Activated CD4-positive, alpha-beta T cell treated with anti-CD3 and anti-CD28 coated beads, Interleukin-2, amount 50 U/mL, for 24 hours (primary cell): ENCODE results near the gene RTKN.
"Not testable (repeated sequence)": the region's sequence is repeated elsewhere in the genome, so short reads cannot be mapped to it uniquely, and the experiment has no call there.

ENCODE experiments used
- DNase-seq, 2 donors: peaks; one replicate each; pipeline ENCODE4 v3.0.0-alpha.2; 2020; ENCODE audit warnings: low read depth in 1 of 2, low spot score in 1 of 2

Gene RTKN

DNA sequence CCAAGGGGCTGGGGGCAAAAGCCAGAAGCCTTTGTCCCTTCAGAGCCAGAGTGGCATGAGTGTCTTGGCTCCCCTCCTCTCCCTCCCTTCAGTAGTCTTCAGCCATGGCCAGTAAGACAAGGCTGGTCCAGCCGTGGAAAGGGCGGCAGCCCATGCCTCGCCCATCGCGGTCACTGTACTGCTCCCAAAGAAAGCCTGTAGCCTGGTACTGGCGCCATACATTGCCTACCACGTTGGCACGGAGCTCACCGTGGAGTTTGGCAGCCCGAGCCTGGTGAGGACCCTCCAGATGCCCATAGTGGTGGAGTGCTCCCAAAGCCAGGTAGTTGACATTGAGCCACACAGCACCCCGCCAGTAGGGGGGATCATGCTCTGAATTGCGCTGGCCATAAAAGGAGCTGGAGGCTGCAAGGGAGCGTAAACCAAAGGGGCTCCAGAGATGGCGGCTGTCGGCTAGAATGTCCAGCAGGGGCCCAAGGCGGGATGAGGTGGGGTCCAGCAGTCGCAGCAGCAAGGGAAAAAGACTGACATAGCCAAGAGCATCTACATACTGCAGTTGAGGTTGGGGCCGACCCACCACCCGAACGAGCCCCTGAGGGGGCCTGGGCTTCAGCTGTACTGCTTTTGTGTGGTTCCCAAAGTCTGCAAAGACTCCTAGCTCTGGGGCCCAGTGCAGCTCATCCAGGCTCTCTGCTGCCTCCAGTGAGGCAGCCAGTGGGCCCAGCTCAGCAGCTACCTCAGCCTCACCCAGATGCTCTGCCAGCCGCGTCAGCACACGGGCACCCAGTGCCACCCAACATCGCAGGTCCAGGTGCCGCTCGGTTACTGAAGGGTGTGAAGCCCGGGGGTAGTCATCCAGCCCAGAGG lies 19.7 kb upstream of the RTKN start:
- DNase-seq: no peak

DNA sequence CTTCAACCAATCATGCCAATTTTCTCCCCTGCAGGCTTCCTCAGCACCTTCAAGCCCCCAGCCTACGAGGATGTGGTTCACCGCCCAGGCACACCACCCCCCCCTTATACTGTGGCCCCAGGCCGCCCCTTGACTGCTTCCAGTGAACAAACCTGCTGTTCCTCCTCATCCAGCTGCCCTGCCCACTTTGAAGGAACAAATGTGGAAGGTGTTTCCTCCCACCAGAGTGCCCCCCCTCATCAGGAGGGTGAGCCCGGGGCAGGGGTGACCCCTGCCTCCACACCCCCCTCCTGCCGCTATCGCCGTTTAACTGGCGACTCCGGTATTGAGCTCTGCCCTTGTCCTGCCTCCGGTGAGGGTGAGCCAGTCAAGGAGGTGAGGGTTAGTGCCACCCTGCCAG lies 18.4 kb upstream of the RTKN start:
- not testable (repeated sequence) for DNase-seq

DNA sequence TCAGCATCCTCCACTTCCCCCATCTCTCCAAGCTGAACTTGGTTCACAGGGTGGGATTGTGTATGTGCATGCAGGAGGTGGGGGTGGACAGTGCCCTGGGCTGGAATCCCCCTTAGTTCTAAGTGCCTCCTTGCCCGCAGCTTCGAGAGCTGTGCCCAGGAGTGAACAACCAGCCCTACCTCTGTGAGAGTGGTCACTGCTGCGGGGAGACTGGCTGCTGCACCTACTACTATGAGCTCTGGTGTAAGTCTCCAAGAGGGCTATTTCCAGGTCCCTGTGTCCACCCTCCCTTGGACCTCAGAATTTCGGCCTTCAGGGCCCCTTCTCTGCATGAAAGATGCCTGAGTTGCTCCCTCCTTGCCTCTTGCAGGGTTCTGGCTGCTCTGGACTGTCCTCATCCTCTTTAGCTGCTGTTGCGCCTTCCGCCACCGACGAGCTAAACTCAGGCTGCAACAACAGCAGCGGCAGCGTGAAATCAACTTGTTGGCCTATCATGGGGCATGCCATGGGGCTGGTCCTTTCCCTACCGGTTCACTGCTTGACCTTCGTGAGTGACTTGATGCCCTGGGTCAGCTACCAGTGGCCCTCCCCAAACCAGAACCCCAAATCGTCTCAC lies 17.9 kb upstream of the RTKN start:
- not testable (repeated sequence) for DNase-seq

DNA sequence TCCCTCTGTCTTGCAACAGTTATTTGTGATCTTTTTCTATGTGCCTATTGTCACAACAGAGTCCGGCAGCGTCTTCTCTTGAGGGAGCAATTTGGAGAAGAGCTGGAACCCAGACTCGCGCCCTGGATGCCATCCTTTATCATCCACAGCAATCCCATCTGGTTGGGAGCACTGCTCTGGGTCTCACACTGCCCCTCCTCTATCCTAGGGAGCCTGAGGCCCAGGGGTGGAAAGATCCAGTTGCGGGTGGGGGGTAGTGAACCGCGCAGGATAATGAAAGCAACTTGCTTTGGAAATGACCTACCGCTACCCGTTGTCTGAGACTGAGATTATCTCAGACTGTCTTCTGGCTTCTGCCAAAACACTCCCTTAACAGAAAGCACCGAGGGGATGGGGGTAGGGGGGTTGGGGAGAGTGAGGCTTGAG lies 17.2 kb upstream of the RTKN start:
- DNase-seq: no peak

DNA sequence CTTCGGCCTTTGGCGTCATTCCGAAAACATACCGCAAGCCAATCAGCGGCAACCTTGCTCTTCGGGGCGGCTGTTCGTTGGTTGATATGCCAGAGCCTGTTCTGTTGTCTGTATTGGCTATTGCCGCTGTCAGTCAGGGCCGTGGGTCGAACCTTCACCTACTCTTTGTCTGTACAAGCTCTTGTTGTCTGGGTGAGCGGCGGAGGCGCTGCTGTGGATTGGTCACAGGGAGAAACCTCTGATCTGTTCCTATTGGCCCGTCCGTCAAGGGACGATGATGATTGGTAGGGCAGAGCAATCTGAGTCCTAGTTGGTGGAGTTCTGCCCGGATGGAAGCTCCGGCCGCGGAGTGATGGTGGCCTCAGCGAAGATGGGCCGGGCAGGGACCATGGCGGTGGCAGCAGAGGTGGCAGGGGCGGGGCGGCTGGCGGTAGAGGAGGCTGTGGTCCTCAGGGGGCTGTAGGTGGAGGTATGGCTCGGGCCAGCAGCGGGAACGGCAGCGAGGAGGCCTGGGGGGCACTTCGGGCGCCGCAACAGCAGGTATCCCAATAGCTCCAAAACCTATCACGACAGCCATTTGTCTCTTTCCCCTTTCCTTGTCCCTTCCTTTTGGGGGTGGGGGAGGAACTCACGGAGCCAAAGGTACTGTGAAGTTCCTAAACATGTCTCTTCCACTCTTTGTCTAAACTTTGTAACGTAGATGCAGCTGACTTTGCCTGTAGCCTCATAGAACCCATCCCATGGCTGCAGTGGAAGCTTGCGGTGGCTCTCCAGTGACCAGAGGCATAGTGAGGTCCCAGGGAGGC lies 16.6 kb upstream of the RTKN start, which contains the start of gene WBP1:
WBP1 (plus strand) TSS at position 307 of the 806 bp plus-strand sequence; CDS start at position 472, 165 bp downstream.
- peak; percentile 90 to 99 for DNase-seq

DNA sequence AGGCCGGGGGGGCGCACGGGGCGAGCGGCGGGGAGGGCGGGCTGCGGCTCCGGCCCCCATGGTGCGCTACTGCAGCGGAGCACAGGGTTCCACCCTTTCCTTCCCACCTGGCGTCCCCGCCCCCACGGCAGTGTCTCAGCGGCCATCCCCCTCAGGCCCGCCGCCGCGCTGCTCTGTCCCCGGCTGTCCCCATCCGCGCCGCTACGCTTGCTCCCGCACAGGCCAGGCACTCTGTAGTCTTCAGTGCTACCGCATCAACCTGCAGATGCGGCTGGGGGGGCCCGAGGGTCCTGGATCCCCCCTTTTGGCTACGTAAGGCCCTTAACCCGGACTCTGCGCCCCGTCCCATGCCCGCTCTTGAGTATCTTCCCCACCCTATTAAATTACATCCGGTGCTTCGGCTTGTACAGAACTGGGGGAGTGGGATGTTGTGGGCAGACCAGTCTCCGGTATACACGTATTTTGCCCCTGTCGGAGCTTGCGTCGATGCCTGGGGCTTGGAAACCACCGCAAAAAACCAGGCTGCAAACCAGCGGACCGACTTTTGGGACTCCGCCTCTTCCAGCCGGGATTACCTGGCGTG lies 15.9 kb upstream of the RTKN start:
- peak; percentile 62 to 67 for DNase-seq

DNA sequence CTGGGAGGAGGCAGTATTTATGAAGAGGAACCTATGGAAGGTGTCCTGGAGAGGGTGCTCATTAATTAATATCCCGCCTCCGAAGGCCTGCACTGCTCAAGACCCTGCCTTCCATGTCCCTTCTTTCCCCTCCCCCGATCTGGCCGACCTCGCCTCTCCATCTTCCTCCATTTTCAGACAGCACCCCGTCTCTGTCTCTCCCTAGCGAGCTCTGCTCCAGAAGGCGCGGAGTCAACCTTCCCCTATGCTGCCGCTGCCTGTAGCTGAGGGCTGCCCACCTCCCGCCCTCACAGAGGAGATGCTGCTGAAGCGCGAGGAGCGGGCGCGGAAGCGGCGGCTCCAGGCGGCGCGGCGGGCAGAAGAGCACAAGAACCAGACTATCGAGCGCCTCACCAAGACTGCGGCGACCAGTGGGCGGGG lies 15.4 kb upstream of the RTKN start:
- DNase-seq: no peak

DNA sequence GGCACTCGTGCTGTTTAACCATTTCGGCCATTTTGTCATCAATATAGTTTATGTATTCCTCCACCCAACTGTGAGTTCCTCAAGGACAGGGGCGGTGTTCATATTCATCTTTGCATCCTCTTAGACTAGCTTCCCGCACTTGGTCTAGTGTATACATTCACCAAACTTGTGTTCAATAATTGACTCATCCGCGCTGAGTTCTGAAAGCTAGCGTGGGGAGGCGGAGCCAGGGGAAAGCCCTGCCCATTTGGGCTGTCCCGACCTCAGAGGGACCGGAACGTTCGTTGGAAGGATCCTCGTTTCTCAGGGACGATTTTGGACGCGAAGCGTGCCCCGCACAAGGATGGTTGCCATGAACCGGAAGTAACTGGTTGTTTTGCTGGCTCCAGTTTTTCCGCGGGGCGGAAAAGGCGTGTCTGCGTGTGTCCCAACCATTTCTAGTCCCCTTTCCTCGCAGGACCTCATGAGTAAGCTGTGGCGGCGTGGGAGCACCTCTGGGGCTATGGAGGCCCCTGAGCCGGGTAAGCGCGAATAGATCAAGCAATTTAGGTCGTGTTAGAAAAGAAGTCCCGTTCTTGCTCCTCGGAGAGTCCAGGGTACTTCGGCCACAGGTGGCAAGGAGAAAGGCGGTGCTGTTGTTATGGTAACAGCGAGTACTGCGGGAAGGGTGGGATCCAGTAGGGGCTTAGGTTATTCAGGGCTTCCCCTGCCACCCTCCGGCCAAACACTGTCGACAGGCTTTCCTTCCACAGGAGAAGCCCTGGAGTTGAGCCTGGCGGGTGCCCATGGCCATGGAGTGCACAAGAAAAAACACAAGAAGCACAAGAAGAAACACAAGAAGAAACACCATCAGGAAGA lies 13.1 kb upstream of the RTKN start, which contains the start of gene INO80B:
INO80B (plus strand) TSS at position 434 of the 858 bp plus-strand sequence; CDS start at position 464, 30 bp downstream.
- DNase-seq: peak; percentile 96 to 98

DNA sequence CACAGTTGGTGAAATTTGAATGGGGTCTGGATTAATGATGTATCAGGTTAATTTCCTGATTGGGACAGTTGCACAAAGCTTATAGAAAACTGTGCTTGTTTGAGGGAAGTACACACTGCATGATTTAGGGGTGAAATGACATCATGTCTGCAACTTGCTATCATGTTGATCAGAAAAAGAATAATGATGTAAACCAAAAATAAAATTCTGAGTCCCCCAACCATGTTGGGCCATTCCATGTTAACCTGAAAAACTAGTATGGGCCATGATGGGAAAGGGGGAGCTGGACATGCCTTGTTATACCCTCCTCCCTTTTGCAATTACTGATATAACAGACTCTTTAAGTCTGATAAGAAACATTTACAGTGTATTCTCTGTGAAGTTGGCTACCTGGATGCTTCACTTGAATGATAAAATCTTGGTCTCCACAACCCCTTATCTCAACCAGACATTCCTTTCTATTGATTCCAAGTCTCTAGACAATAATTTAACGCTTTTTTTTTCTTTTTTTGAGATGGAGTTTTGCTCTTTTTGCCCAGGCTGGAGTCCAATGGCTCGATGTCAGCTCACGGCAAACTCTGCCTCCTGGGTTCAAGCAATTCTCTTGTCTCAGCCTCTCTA lies 8.9 kb upstream of the RTKN start:
- DNase-seq: no peak

DNA sequence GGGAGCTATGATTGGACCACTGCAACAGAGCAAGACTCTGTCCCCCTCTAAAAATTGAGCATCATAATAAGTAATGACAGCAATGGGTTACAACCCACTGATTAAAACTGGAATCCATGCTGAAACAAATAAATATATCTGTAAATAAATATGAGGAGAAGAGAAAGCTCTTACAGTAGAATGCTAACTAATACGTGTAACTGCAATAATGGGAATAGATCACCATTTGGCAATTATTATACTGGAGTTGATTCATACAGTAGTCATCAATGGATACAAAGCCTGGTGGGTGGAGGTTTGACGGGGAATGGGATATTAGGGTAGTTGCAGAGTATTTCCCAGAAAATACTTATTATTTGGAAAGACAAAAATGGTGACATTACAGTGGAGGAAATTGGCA lies 7.0 kb upstream of the RTKN start:
- no peak for DNase-seq

DNA sequence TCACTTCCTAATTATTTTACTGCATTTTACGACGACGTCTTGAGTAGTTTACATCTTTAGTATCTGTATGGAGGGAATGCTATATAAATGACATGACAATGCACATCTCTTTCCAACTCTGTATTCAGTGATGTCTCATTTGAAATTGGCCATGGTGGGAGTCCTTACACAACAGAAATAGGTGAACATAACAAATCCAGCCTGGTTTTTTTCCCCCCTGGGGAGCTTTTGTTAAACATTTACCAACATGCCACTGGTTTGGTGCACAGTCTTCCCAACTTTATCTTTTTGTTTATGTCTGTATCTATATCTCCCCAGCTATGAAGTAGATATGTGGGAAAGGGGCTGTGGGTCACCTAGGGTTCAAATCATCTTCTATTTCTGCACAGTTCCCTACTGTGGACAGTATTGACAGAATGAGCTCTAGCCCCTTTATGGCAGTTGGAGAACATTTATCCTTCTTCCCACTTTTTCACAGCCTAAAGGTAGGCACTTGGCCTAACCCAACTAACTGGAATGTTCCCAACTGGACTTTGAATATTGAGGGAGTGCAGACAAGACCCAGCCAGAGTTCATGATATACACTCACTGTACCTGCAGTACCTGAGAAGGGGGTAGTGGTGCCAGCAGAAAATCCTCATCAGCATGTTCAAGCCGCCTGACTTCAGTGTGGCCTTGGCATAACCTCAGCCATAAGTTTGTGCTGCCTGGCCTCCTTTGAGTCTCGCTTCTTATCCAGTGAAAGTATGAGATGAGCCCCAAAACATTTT lies 5.7 kb upstream of the RTKN start:
- DNase-seq: no peak

DNA sequence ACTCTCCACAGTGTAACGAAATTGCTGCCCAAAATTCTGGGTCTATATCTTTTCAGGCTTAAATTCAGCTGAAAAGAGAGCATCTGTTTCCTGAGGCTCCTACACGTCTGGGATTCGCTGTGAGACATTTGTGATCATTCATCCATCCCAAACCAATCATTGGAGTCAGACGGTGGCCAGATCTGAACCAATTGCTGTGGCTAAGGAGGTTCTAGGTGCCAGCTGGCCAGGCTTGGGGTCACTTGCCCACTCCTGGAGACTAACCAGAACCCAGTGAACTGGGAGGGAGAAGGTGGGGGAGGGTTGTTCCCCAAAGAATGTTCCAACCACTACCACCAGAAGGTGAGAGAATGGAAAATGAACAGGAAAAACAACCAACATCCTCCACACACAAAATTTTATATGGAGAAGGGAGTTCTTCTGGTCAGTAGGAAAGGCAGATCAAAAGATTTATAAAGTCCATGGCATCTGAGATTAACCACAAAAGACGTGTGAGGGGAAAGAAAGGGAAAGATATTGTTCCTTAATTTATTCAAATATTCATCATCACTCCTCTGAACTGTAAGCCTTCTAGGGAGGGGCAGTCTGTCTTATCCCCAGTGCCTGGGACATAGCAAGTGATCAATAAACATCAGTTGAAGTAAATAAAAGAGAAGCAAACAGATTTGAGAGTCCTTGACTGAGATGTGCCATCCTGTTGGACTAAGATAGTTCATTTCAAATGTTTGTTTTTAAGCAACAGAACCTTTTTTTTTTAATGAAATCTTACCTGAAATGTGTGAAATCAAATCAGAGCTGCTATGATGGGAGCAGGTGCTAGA lies 3.0 kb upstream of the RTKN start:
- DNase-seq: no peak

DNA sequence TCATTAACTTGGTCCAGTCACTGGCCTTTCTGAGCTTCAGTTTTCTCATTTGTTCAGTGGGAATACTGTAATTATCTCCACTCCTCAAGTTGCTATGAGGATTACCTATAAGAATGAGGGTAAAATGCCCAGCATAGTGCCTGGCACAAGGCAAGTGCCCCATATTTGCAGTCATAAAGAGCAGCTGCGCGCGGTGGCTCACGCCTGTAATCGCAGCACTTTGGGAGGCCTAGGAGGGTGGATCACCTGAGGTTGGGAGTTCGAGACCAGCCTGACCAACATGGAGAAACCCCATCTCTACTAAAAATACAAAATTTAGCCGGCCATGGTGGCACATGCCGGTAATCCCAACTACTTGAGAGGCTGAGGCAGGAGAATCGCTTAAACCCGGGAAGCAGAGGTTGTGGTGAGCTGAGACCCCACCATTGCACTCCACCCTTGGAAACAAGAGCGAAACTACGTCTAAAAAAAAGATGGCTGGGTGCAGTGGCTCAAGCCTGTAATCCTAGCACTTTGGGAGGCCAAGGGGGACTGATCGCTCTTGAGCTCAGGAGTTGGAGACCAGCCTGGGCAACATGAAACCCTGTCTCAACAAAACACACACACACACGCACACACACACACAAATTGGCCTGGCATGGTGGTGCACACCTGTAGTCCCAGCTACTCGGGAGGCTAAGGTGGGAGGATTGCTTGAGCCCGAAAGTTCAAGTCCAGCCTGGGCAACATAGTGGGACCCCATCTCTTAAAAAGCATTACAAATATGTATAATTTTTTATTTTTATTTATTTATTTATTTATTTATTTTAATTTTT lies 953 bp upstream of the RTKN start:
- not testable (repeated sequence) for DNase-seq

DNA sequence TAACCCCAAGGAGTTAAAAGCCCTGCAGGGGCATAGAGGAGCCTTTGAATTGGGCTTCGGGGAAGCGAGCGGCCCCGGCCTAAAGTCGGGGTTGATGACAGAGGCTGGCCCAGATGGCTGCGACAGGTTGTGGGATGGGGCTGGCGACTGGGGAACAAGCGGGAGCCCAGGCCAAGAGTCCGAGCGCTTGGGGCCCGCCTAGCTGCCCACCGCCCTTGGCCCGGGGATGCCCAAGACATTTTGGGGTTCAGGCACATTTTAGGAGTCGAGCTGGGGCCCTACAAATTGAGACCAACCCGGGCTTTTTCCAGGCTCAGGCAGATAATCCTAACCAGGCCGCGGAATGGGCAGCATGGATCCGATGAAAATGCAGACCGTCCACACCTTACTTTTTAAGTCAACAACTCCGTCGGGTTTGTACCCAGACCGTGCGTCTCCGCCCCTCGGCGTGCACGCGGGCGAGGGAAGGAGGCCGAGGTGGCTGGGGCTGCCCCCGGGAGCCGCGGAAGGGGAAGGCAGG lies 507 bp downstream of the RTKN start:
- DNase-seq: no peak

DNA sequence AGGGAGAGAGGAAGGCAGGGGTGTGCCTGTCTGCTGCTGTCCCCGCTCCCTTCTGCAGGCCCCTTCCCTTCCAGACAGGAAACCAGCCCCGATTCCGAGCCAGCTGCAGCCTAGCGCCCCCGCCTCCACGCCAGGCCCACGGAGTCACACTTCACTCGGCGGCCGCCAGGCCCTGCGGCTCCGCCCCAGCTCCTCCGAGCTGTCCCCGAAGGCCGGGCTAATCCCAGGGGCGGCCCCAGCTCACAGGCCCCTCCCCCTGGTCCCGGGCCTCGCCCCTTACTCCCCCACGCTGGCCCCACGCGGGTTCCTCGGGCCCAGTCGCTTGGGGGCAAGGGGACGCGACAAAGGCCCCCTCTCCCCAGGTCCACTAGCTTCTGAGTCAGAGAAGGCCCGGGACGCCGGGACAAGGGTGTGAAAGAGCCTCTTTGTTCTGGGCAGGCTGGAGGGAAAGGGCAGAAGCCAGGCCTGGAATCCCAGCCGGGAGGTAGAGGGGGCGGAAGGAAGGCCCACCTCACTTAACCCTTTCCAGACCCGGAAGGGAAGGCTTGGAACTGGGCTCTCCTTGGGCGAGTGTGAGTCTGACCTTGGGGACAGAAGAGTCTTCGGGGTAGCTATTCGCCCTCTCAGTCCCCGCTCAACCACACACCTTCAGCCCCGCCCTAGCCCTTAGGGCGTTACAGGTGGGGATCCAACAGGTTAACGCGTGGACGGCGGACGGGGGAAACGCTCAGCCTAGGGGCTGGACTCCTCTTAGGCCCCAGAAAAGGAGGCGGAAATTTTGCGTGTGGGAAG lies 1.2 kb downstream of the RTKN start:
- no peak for DNase-seq

DNA sequence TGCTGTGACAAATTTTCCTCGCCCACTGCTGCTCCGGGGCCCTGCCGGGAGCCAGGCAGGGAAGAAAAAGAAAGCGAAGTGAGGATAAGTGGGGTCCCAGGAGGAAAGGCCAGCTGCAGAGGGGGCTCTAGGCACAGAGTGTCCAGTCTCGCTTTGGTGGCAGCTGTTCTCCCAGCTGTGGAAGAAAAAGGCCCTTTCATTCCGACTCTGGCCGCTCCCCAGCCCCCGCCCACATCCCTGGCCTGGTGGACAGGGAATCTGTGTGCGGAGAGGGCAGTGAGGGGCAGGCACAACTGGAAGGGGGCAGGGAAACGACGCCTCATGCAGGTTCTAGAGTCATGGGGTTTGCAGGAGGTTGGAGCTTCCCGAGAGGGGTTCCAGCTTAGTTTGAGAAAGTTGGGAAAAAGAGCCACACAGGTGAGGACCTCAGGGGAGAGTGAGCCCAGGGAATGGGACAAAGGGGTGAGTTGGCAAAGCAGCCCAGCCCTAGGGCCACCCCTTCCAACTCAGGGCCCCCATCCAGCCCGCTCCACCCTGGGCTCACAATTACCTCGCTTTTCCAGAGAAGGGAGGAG lies 1.8 kb downstream of the RTKN start:
- no peak for DNase-seq
